ENCODE results near the gene SLMAP. TPM values are rescaled to one million over a fixed set of nuclear protein-coding genes. Genes with fewer than 3 reads are reported as not detected.

The SLMAP gene
- total RNA-seq, 2 donors from 2014 or later, result 355 to 403 TPM

- intact Hi-C loops (cut with DNase I), result no loop called here
- no peak for DNase-seq (ENCODE audit: low spot score)
Observed at GRCh38 chr3:57918123-57918837, 162.2 kb downstream of the SLMAP start.

- no peak for DNase-seq (ENCODE audit: low spot score)
- intact Hi-C loops (cut with DNase I), result no loop called here
Observed at GRCh38 chr3:57919987-57920386, 163.9 kb downstream of the SLMAP start.

- DNase-seq (ENCODE audit: low spot score), result no peak
- intact Hi-C loops (cut with DNase I), result no loop called here
Observed at GRCh38 chr3:57923101-57923500, 167.0 kb downstream of the SLMAP start.

- DNase-seq (ENCODE audit: low spot score), result no peak
- intact Hi-C loops (cut with DNase I), result no loop called here
Observed at GRCh38 chr3:57923752-57924151, 167.6 kb downstream of the SLMAP start.

GRCh38 chr3:57927166-57927565 is 171.1 kb downstream of the SLMAP start:
- intact Hi-C loops (cut with DNase I), result no loop called here
- DNase-seq (ENCODE audit: low spot score), result no peak

- no peak for DNase-seq (ENCODE audit: low spot score)
- intact Hi-C loops (cut with DNase I), result no loop called here
Observed at GRCh38 chr3:57927916-57928315, 171.8 kb downstream of the SLMAP start.

GRCh38 chr3:57928511-57928910 is 172.4 kb downstream of the SLMAP start:
- intact Hi-C loops (cut with DNase I), result no loop called here
- no peak for DNase-seq (ENCODE audit: low spot score)

- no peak for DNase-seq (ENCODE audit: low spot score)
- intact Hi-C loops (cut with DNase I), result no loop called here
Observed at GRCh38 chr3:57929988-57930387, 173.9 kb downstream of the SLMAP start.

- DNase-seq (ENCODE audit: low spot score), result no peak
- intact Hi-C loops (cut with DNase I), result no loop called here
Observed at GRCh38 chr3:57933602-57934001, 177.5 kb downstream of the SLMAP start.

GRCh38 chr3:57934373-57934772 is 178.3 kb downstream of the SLMAP start:
- intact Hi-C loops (cut with DNase I), result no loop called here
- DNase-seq (ENCODE audit: low spot score), result no peak

GRCh38 chr3:57935539-57935938 is 179.4 kb downstream of the SLMAP start:
- intact Hi-C loops (cut with DNase I), result no loop called here
- DNase-seq (ENCODE audit: low spot score), result no peak

- intact Hi-C loops (cut with DNase I), result no loop called here
- no peak for DNase-seq (ENCODE audit: low spot score)
Observed at GRCh38 chr3:57937092-57937491, 181.0 kb downstream of the SLMAP start.

- DNase-seq (ENCODE audit: low spot score), result no peak
- intact Hi-C loops (cut with DNase I), result no loop called here
Observed at GRCh38 chr3:57939775-57940174, 183.7 kb downstream of the SLMAP start.

- intact Hi-C loops (cut with DNase I), result no loop called here
- DNase-seq (ENCODE audit: low spot score), result no peak
Observed at GRCh38 chr3:57942388-57942787, 186.3 kb downstream of the SLMAP start.

- peak; percentile 59 for DNase-seq (ENCODE audit: low spot score)
Observed at GRCh38 chr3:57942872-57943283, 186.8 kb downstream of the SLMAP start.

GRCh38 chr3:57943525-57944495 is 187.7 kb downstream of the SLMAP start:
- peak; percentile 70 for DNase-seq (ENCODE audit: low spot score)
- intact Hi-C loops (cut with DNase I), result no loop called here

More at GRCh38 chr3:57942872-57943283, 186.8 kb downstream of the SLMAP start:
- intact Hi-C loops (cut with DNase I), result no loop called here

GRCh38 chr3:57946970-57947381 is 190.9 kb downstream of the SLMAP start:
- DNase-seq (ENCODE audit: low spot score), result no peak
- intact Hi-C loops (cut with DNase I), result no loop called here

- peak; percentile 42 for DNase-seq (ENCODE audit: low spot score)
- intact Hi-C loops (cut with DNase I), result no loop called here
Observed at GRCh38 chr3:57948080-57948671, 192.1 kb downstream of the SLMAP start.

GRCh38 chr3:57948781-57949242 is 192.7 kb downstream of the SLMAP start:
- intact Hi-C loops (cut with DNase I), result no loop called here
- DNase-seq (ENCODE audit: low spot score), result peak; percentile 7

- peak; percentile 45 for DNase-seq (ENCODE audit: low spot score)
- intact Hi-C loops (cut with DNase I), result no loop called here
Observed at GRCh38 chr3:57949344-57949743, 193.2 kb downstream of the SLMAP start.
